A549 treated with ZK216348 at 1 μM for 4 hours (cell line): ENCODE measurements around the gene ZMYND8. TPM values are rescaled to one million over a fixed set of nuclear protein-coding genes. Genes with fewer than 3 reads are reported as not detected.

ENCODE experiments used
- total RNA-seq: library from RNA; stranded (reverse); fragments of 200-300 nt; extraction: Qiagen RNA extraction; gene quantifications from 5 replicates; pipeline ENCODE4 v1.2.3, GENCODE V29; 2022; ENCODE audit warnings: low read depth

Gene ZMYND8
- 12.9 to 16.2 TPM (median 13.7 TPM) in 5 replicates for total RNA-seq

DNA sequence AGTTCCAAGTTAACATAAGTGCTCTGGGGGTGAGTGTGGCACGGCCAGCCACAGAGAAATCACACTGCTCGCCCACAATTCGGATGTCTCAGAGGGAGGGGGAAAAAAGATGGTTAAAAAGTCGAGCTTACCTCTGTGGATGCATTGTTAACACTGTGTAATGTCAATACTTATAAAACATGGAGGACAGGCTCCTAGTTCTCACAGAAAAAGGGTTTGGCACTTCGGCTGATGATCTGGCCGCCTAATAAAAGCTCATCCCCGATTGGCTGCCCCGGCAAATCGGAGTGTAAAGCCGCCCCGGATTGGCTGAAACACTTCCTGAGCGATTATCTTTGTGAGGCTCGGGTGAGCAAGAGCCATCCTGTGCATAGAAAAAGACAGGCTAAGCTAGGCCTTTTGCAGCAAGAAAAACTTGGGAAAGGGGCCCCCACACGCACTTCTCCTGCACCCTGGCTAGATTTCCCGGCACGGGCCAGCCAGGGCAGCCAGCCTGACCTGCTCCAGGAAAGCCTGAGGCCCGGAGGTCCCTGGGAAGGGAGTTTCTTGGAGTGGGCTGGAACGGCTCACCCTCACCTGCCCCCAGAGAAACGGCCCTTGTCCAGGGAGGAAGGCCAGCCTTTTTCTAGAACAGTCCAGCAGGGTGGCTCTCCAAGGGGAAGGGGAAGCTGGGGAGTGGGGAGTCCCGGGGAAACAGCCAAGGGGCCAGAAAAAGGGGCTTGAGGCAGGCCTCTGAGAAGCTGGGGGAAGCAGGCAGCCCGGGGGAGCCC, at the start of gene ZMYND8:
Gene ZMYND8, minus strand, starts transcription at position 174 of the 770 bp plus-strand sequence. Its CDS starts 29 bp downstream, at position 145.

Other genes starting within 250 kb of the ZMYND8 start
- gene NCOA3, start 145.2 kb upstream of the ZMYND8 start, total RNA-seq: 39.2 to 63.5 TPM (median 50.0 TPM) in 5 replicates